BLaER1 (cell line): Measurements from ENCODE around the gene RASSF3.
A peak's percentile ranks its signal among the peaks of the same experiment; 100 is the strongest.

Experiments used
- H3K27ac ChIP-seq: shearing (Covaris generic); formaldehyde crosslinking; 2 replicates; pipeline ENCODE4 v1.8.1; 2022
- H3K27me3 ChIP-seq: shearing (Covaris generic); formaldehyde crosslinking; 2 replicates; pipeline ENCODE4 v1.8.1; 2022
- H3K36me3 ChIP-seq: shearing (Covaris generic); formaldehyde crosslinking; 2 replicates; pipeline ENCODE4 v1.8.1; 2022
- H3K4me1 ChIP-seq: shearing (Covaris generic); formaldehyde crosslinking; 2 replicates; pipeline ENCODE4 v1.8.1; 2022
- H3K4me2 ChIP-seq: shearing (Covaris generic); formaldehyde crosslinking; 2 replicates; pipeline ENCODE4 v1.8.1; 2022
- H3K4me3 ChIP-seq: shearing (Covaris generic); formaldehyde crosslinking; 2 replicates; pipeline ENCODE4 v1.8.1; 2022
- H3K9ac ChIP-seq: shearing (Covaris generic); formaldehyde crosslinking; 2 replicates; pipeline ENCODE4 v1.8.1; 2022
- H3K9me3 ChIP-seq: shearing (Covaris generic); formaldehyde crosslinking; 2 replicates; pipeline ENCODE4 v1.8.1; 2022
- H4K20me1 ChIP-seq: shearing (Covaris generic); formaldehyde crosslinking; 2 replicates; pipeline ENCODE4 v1.8.1; 2022
- Cebpa-rat ChIP-seq: shearing (Covaris generic); IDR thresholded peaks from 2 replicates; pipeline ENCODE4 v1.8.1; 2022

The RASSF3 gene

GRCh38 chr12:64666054-64666914 lies 56.0 kb downstream of the RASSF3 start:
- peaks cover 66% of the 10 kb centered on the region for H3K4me1 ChIP-seq
- H3K9ac ChIP-seq = peak overlapping the region; percentile 75
- H3K36me3 ChIP-seq = no peaks in the 10 kb centered on the region
- peak overlapping the region; percentile 98 for H3K4me2 ChIP-seq
- TF ChIP-seq Cebpa-rat = no peak
- H3K27ac ChIP-seq = peak overlapping the region; percentile 82
- H3K4me3 ChIP-seq = peak overlapping the region; percentile 55
- peaks cover 37% of the 10 kb centered on the region; the same call in 1 of the 2 replicates for H4K20me1 ChIP-seq
- H3K27me3 ChIP-seq = no peaks in the 10 kb centered on the region
- no peaks in the 10 kb centered on the region for H3K9me3 ChIP-seq

GRCh38 chr12:64667793-64668192 lies 57.5 kb downstream of the RASSF3 start:
- Histone ChIP-seq H4K20me1 (peaks cover 27% of the 10 kb centered on the region), H3K36me3 (no peaks in the 10 kb centered on the region), H3K4me1 (peaks cover 81% of the 10 kb centered on the region), H3K9ac (no peak overlapping the region; the same call in 1 of the 2 replicates), H3K4me3 (no peak overlapping the region), H3K4me2 (peak overlapping the region; percentile 98), H3K27ac (peak overlapping the region; percentile 82), H3K9me3 (no peaks in the 10 kb centered on the region), H3K27me3 (no peaks in the 10 kb centered on the region)
- no peak for TF ChIP-seq Cebpa-rat

- Histone ChIP-seq H3K4me2 (peak overlapping the region; percentile 98), H3K4me3 (peak overlapping the region; percentile 60), H3K4me1 (peaks cover 96% of the 10 kb centered on the region), H3K27me3 (no peaks in the 10 kb centered on the region), H3K9me3 (no peaks in the 10 kb centered on the region), H4K20me1 (peaks cover 37% of the 10 kb centered on the region), H3K36me3 (no peaks in the 10 kb centered on the region), H3K9ac (peak overlapping the region; percentile 79), H3K27ac (peak overlapping the region; percentile 84)
- TF ChIP-seq Cebpa-rat = no peak
These were observed 59.1 kb downstream of the RASSF3 start for GRCh38 chr12:64669270-64669842.

- Histone ChIP-seq H3K9ac (peak overlapping the region; percentile 79), H3K4me3 (peak overlapping the region; percentile 60), H4K20me1 (peaks cover 36% of the 10 kb centered on the region), H3K27me3 (no peaks in the 10 kb centered on the region), H3K27ac (peak overlapping the region; percentile 84), H3K4me1 (peaks cover 97% of the 10 kb centered on the region), H3K36me3 (no peaks in the 10 kb centered on the region), H3K9me3 (no peaks in the 10 kb centered on the region), H3K4me2 (peak overlapping the region; percentile 98)
- TF ChIP-seq Cebpa-rat = no peak
These were observed 59.7 kb downstream of the RASSF3 start for GRCh38 chr12:64670019-64670418.

DNA sequence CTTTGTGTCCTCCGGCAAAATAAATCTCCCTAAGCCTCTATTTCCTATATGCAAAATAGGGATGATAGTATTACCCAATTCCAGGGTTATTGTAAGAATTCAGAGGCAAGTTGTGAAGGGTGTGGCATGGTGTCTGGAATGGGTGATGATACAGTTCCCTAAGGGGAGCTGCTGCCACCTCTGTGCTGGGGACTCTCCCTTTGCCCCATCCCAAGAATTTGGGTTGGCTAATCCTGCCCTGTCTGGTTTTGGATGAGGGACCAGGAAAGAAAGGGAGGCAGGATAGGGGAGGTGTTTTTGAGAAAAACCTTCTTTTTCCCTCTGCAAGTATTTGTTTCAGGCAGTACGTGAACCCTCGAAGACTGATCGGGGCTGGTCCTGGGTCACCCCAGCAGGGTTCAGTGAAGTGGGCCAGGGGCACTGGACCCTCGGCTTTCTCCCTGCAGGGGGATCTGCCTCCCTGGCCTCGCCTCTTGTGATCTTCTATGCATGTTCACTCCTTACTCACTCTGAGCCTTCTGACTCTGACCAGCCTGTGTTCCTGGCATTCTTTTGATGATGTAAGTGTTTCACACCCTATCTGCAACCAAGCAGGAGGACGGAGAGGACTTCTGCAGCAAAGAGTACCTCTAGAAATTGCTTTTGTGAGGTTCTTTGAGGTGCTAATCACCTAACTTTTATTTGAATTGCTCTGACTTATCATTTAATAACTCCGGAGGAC lies 60.8 kb downstream of the RASSF3 start:
- Histone ChIP-seq H3K4me3 (no peak overlapping the region), H3K27me3 (no peaks in the 10 kb centered on the region), H4K20me1 (peaks cover 30% of the 10 kb centered on the region), H3K4me1 (peaks cover 95% of the 10 kb centered on the region), H3K36me3 (no peaks in the 10 kb centered on the region), H3K27ac (peak overlapping the region; percentile 84; the same call in 1 of the 2 replicates), H3K4me2 (peak overlapping the region; percentile 98), H3K9me3 (no peaks in the 10 kb centered on the region), H3K9ac (no peak overlapping the region)
- TF ChIP-seq Cebpa-rat = no peak

GRCh38 chr12:64671681-64672080 lies 61.4 kb downstream of the RASSF3 start:
- no peaks in the 10 kb centered on the region for H3K9me3 ChIP-seq
- no peaks in the 10 kb centered on the region for H3K27me3 ChIP-seq
- H4K20me1 ChIP-seq = peaks cover 30% of the 10 kb centered on the region
- peaks cover 92% of the 10 kb centered on the region for H3K4me1 ChIP-seq
- H3K36me3 ChIP-seq = no peaks in the 10 kb centered on the region
- TF ChIP-seq Cebpa-rat = no peak
- no peak overlapping the region for H3K27ac ChIP-seq
- no peak overlapping the region for H3K9ac ChIP-seq
- no peak overlapping the region for H3K4me3 ChIP-seq
- no peak overlapping the region for H3K4me2 ChIP-seq

GRCh38 chr12:64672925-64673409 lies 62.7 kb downstream of the RASSF3 start:
- peak overlapping the region; percentile 43; the same call in 1 of the 2 replicates for H3K9ac ChIP-seq
- H3K4me2 ChIP-seq = peak overlapping the region; percentile 81
- peaks cover 91% of the 10 kb centered on the region for H3K4me1 ChIP-seq
- no peaks in the 10 kb centered on the region for H3K27me3 ChIP-seq
- H3K9me3 ChIP-seq = no peaks in the 10 kb centered on the region
- peak overlapping the region; percentile 41; the same call in 1 of the 2 replicates for H3K27ac ChIP-seq
- TF ChIP-seq Cebpa-rat = no peak
- H4K20me1 ChIP-seq = peaks cover 37% of the 10 kb centered on the region
- H3K4me3 ChIP-seq = 0 out of 2 replicates have a peak overlapping the region, but pooled peaks have one; percentile 36
- no peaks in the 10 kb centered on the region for H3K36me3 ChIP-seq

GRCh38 chr12:64673490-64674169 lies 63.3 kb downstream of the RASSF3 start:
- Histone ChIP-seq H4K20me1 (peaks cover 37% of the 10 kb centered on the region), H3K9me3 (no peaks in the 10 kb centered on the region), H3K4me2 (peak overlapping the region; percentile 81), H3K36me3 (no peaks in the 10 kb centered on the region), H3K4me1 (peaks cover 84% of the 10 kb centered on the region), H3K9ac (no peak overlapping the region), H3K27ac (0 out of 2 replicates have a peak overlapping the region, but pooled peaks have one; percentile 41), H3K27me3 (no peaks in the 10 kb centered on the region), H3K4me3 (no peak overlapping the region)
- no peak for TF ChIP-seq Cebpa-rat

DNA sequence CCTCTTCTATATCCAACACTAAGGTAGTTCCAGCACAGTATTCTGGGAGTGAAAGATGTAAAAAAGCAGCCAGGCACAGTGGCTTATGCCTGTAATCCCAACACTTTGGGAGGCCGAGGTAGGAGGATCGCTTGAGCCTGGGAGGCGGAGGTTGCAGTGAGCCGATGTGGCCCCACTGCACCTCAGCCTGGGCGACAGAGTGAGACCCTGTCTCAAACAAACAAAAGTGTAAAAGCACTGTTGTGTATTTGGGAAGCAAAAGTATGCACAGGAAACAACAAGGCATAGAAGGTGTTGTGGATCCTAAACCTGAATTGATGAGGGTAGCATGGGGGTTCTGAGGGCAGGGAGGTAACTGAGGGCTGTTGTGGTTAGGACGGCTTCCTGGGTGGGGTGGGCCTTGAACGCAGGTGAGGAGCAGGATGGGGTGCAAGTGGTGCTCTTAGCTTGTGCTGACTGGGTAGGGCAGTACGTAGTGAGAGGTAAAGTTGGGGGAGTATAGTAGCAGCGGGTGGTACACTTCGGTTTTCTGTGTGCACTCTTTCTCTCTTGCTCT lies 64.2 kb downstream of the RASSF3 start:
- no peak for TF ChIP-seq Cebpa-rat
- peaks cover 83% of the 10 kb centered on the region for H3K4me1 ChIP-seq
- no peak overlapping the region for H3K9ac ChIP-seq
- H3K27ac ChIP-seq = no peak overlapping the region
- H3K4me3 ChIP-seq = no peak overlapping the region
- H3K36me3 ChIP-seq = no peaks in the 10 kb centered on the region
- no peaks in the 10 kb centered on the region for H3K27me3 ChIP-seq
- peak overlapping the region; percentile 81; the same call in 1 of the 2 replicates for H3K4me2 ChIP-seq
- H4K20me1 ChIP-seq = peaks cover 37% of the 10 kb centered on the region
- no peaks in the 10 kb centered on the region for H3K9me3 ChIP-seq
